AG20443 (cell line): ENCODE measurements around the gene C5orf15.
"Not testable (repeated sequence)": the region's sequence is repeated elsewhere in the genome, so short reads cannot be mapped to it uniquely, and the experiment has no call there.

ENCODE experiments used
- DNase-seq: peaks from one replicate; pipeline ENCODE4 v3.0.0; 2012; ENCODE audit warnings: low spot score, mixed read lengths

Gene C5orf15

GRCh38 chr5:133963493-133964128 lies 4.8 kb downstream of the C5orf15 start:
- no peak for DNase-seq

GRCh38 chr5:133962801-133963476 lies 5.5 kb downstream of the C5orf15 start:
- no peak for DNase-seq

- DNase-seq, result no peak
These were observed 6.3 kb downstream of the C5orf15 start for GRCh38 chr5:133962131-133962530.

- no peak for DNase-seq
These were observed 8.8 kb downstream of the C5orf15 start for GRCh38 chr5:133959643-133960042.

- DNase-seq, result no peak
These were observed 10.8 kb downstream of the C5orf15 start for GRCh38 chr5:133957591-133957990.

- DNase-seq, result no peak
These were observed 11.3 kb downstream of the C5orf15 start for GRCh38 chr5:133957080-133957479.

- not testable (repeated sequence) for DNase-seq
These were observed 12.2 kb downstream of the C5orf15 start for GRCh38 chr5:133956196-133956595.

- no peak for DNase-seq
These were observed 14.8 kb downstream of the C5orf15 start for GRCh38 chr5:133953568-133954145.

GRCh38 chr5:133952729-133953567 lies 15.5 kb downstream of the C5orf15 start:
- peak; percentile 91 for DNase-seq

- no peak for DNase-seq
These were observed 17.4 kb downstream of the C5orf15 start for GRCh38 chr5:133950821-133951612.

- no peak for DNase-seq
These were observed 19.7 kb downstream of the C5orf15 start for GRCh38 chr5:133948721-133949120.

GRCh38 chr5:133947431-133947841 lies 21.0 kb downstream of the C5orf15 start:
- DNase-seq, result no peak

GRCh38 chr5:133945568-133945967 lies 22.9 kb downstream of the C5orf15 start:
- DNase-seq, result no peak

- DNase-seq, result peak; percentile 64
These were observed 23.9 kb downstream of the C5orf15 start for GRCh38 chr5:133944263-133945185.

GRCh38 chr5:133943475-133943817 lies 25.0 kb downstream of the C5orf15 start:
- DNase-seq, result no peak

- peak; percentile 53 for DNase-seq
These were observed 25.6 kb downstream of the C5orf15 start for GRCh38 chr5:133942614-133943474.

- no peak for DNase-seq
These were observed 26.8 kb downstream of the C5orf15 start for GRCh38 chr5:133941456-133942196.

- DNase-seq, result no peak
These were observed 28.8 kb downstream of the C5orf15 start for GRCh38 chr5:133939668-133940067.

GRCh38 chr5:133938929-133939328 lies 29.5 kb downstream of the C5orf15 start:
- DNase-seq, result no peak
